GM21423 (cell line): ENCODE measurements around the gene PSMA8.
"Not testable (repeated sequence)": the region's sequence is repeated elsewhere in the genome, so short reads cannot be mapped to it uniquely, and the experiment has no call there.

ENCODE experiments used
- ATAC-seq: cut with Tn5 transposase; IDR thresholded peaks from one replicate; pipeline ENCODE4 v1.9.1; 2021; ENCODE audit warnings: mild to moderate bottlenecking, moderate library complexity; ENCODE audit not compliant: unreplicated experiment

PSMA8 gene

GRCh38 chr18:26228562-26229260 is 95.0 kb downstream of the PSMA8 start:
- no peak for ATAC-seq

DNA sequence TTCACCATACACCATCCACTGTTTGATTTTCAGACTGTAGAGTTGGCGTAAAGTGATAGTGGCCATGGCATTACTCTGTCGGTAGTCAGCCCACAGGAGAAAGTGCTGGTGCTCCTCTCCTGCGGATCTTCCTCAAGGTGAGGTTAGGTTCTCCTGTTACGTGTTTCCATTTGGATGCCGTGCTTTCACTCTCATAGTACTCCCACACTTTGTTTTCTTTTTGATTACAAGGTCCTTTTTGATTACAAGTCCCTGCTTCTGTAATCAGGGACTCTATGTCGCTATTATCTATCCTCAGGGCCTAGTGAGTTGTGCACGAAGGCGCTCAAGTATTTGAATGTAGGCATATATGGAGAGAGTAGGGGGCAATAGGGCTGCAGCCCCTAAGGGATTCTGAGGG is 96.8 kb downstream of the PSMA8 start:
- no peak for ATAC-seq

DNA sequence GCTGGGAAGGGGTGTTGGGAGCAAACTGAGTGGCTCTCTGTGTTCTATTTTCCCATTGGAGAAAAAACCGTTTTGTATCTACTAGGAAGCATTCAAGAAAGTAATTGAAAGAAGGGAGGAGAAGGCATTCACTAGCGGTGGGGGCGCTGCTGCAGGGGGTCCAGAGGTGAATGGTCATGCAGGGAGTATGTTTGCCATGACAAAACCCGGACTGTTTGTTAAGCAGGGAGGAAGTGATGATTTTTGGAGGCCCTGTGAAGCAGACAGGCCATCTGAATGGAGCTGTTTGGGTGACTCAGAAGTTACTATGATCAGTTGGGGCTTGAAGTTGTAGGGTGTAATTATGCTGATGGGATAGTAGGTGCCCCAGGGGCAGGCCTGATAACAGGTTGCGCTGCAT is 99.5 kb downstream of the PSMA8 start:
- no peak for ATAC-seq

GRCh38 chr18:26237363-26237762 is 103.7 kb downstream of the PSMA8 start:
- ATAC-seq, result not testable (repeated sequence)

GRCh38 chr18:26238718-26239117 is 105.0 kb downstream of the PSMA8 start:
- not testable (repeated sequence) for ATAC-seq

GRCh38 chr18:26242392-26242791 is 108.7 kb downstream of the PSMA8 start:
- not testable (repeated sequence) for ATAC-seq
